Measurements from ENCODE around the gene NIPBL. TPM values are rescaled to one million over a fixed set of nuclear protein-coding genes. Genes with fewer than 3 reads are reported as not detected.
A peak's percentile ranks its signal among the peaks of the same experiment; 100 is the strongest.

The NIPBL gene
- total RNA-seq, 1 experiment from 2014 or later = 48.1 TPM

DNA sequence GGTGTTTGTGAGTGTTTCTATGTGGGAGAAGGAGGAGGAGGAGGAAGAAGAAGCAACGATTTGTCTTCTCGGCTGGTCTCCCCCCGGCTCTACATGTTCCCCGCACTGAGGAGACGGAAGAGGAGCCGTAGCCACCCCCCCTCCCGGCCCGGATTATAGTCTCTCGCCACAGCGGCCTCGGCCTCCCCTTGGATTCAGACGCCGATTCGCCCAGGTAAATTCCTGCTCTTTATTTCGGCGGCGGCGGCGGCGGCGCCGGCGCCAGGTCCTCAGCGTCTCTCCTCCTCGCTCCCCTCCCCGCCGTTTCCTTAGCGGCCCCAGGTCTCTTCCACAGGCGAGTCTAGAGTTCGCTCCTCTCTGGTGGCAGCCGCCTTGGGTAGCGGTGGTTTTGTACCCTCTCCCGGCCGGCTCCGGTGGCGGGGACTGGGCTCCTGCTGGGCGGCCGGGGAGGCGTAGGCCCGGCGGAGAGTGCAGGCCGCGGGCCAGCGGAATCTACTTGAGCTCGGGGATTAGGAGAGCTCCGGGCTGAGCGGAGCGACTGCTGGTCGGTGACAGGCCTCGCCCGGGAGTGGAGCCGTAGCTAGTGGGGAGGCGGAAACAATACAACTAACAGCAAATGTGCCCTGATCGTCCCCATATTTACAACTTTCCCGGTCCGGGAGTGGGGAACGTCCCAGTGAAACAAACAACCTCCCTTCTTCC is 547 bp downstream of the NIPBL start:
- Histone ChIP-seq H3K36me3 (ENCODE audit: control insufficient read depth, insufficient read depth, low read length) (no peaks in the 10 kb centered on the region), H3K9me3 (no peaks in the 10 kb centered on the region), H3K4me1 (peaks cover 31% of the 10 kb centered on the region), H3K27me3 (replicated peaks; ENCODE audit: control insufficient read depth, insufficient read depth, low read length) (no peaks in the 10 kb centered on the region), H3K4me3 (ENCODE audit: low read depth, low read length) (peak overlapping the region; percentile 52)
- Mint-ChIP-seq H3K4me1 (ENCODE audit: low read depth, unreplicated experiment) (peaks cover 19% of the 10 kb centered on the region), H3K9me3 (ENCODE audit: unreplicated experiment) (no peaks in the 10 kb centered on the region), H3K4me3 (ENCODE audit: unreplicated experiment) (peak overlapping the region; percentile 93), H3K27me3 (ENCODE audit: insufficient read depth, unreplicated experiment) (no peaks in the 10 kb centered on the region), H3K36me3 (ENCODE audit: insufficient read depth, unreplicated experiment) (peaks cover 16% of the 10 kb centered on the region), H3K27ac (ENCODE audit: unreplicated experiment) (peak overlapping the region; percentile 95)
- POLR2A ChIA-PET = interaction anchor here (0.6 to 1.0 kb wide), 2 partner anchors 137 to 724 kb away, joined by 4 read pairs; no protein-coding TSS in a partner anchor
- CTCF ChIA-PET = interaction anchor here (0.6 to 1.1 kb wide), 4 partner anchors 68 to 1661 kb away, joined by 3 to 5 read pairs (median 3); no protein-coding TSS in a partner anchor
- no peak for TF ChIP-seq CTCF (IDR thresholded peaks at IDR 0.05; ENCODE audit: insufficient read depth in 1 of 2, low read depth in 1 of 2, low read length in 1 of 2, severe bottlenecking in 1 of 2, unreplicated experiment in 1 of 2)
- no TSS peak for BruUV-seq (replicated peaks)
- peak; percentile 68 to 69 for DNase-seq
- intact Hi-C loops (cut with micrococcal nuclease; ENCODE audit: unreplicated experiment) = loop anchor here (1.0 to 10.0 kb wide), 4 partner anchors 68 to 272 kb away; partner anchors contain the start of gene SLC1A3

DNA sequence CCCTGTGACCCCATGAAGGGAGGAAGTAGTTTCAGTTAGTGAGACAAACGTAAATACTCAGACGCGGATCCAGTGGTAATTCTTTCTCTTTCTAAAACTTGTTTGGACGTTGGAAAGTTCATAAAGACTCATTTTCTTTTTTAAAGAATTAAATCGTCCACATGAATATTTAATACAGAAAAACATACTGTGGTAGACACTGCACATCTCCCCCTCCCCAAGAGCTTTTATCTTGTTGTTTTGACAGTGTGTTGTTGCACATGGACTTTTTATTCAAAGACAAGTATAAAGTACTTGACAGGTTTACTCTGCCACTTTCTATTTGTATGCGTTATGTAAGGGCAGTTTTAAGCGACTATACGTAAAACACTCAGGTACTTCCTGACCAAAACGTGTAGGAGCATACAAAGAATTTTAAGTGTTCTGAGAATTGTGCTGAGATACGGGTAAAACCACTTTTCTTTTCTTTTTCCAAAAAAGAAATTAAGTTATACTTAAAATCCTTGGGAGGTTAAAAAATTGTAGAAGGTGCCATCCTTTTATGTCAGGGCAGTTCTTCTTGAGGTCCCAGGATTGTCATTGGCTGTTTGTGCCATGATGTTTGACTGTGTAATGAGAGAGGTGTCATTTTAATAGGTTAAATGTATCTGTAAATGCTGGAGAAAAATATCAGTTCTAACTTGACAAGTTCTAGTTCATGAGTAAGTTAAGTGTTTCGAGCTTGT is 1.3 kb downstream of the NIPBL start:
- TF ChIP-seq CTCF (IDR thresholded peaks at IDR 0.05; ENCODE audit: insufficient read depth in 1 of 2, low read depth in 1 of 2, low read length in 1 of 2, severe bottlenecking in 1 of 2, unreplicated experiment in 1 of 2) = no peak
- H3K9me3 ChIP-seq = no peaks in the 10 kb centered on the region
- H3K27ac Mint-ChIP-seq (ENCODE audit: unreplicated experiment) = peak overlapping the region; percentile 95

More for the DNA sequence above, 1.3 kb downstream of the NIPBL start:
- ChIA-PET POLR2A (interaction anchor here (1.0 kb wide), 1 partner anchor 725 kb away, joined by 4 read pairs; no protein-coding TSS in a partner anchor), CTCF (interaction anchor here (1.1 kb wide), 1 partner anchor 68 kb away, joined by 3 read pairs; no protein-coding TSS in a partner anchor)
- BruUV-seq (replicated peaks) = TSS peak; percentile 40
- Histone ChIP-seq H3K4me1 (peaks cover 31% of the 10 kb centered on the region), H3K4me3 (ENCODE audit: low read depth, low read length) (peak overlapping the region; percentile 52), H3K36me3 (ENCODE audit: control insufficient read depth, insufficient read depth, low read length) (no peaks in the 10 kb centered on the region), H3K27me3 (replicated peaks; ENCODE audit: control insufficient read depth, insufficient read depth, low read length) (no peaks in the 10 kb centered on the region)
- Mint-ChIP-seq H3K27me3 (ENCODE audit: insufficient read depth, unreplicated experiment) (no peaks in the 10 kb centered on the region), H3K4me3 (ENCODE audit: unreplicated experiment) (peak overlapping the region; percentile 93), H3K36me3 (ENCODE audit: insufficient read depth, unreplicated experiment) (peaks cover 16% of the 10 kb centered on the region), H3K4me1 (ENCODE audit: low read depth, unreplicated experiment) (peaks cover 19% of the 10 kb centered on the region), H3K9me3 (ENCODE audit: unreplicated experiment) (no peaks in the 10 kb centered on the region)
- DNase-seq = no peak
- intact Hi-C loops (cut with micrococcal nuclease; ENCODE audit: unreplicated experiment) = loop anchor here (2.0 to 10.0 kb wide), 3 partner anchors 67 to 273 kb away; partner anchors contain the start of gene SLC1A3

All from Caco-2 (cell line).